ENCODE measurements around the gene YPEL5. TPM values are rescaled to one million over a fixed set of nuclear protein-coding genes. Genes with fewer than 3 reads are reported as not detected.
A peak's percentile ranks its signal among the peaks of the same experiment; 100 is the strongest.
"Not testable (repeated sequence)": the region's sequence is repeated elsewhere in the genome, so short reads cannot be mapped to it uniquely, and the experiment has no call there.

The YPEL5 gene
- total RNA-seq, 1 donor from 2014 or later = 107 TPM

GRCh38 chr2:30136764-30137444 lies 9.9 kb upstream of the YPEL5 start:
- DNase-seq (ENCODE audit: low read depth) = no peak

GRCh38 chr2:30139131-30139870 lies 7.5 kb upstream of the YPEL5 start:
- DNase-seq (ENCODE audit: low read depth) = no peak

GRCh38 chr2:30141136-30141535 lies 5.7 kb upstream of the YPEL5 start:
- no peak for DNase-seq (ENCODE audit: low read depth)

- no peak for DNase-seq (ENCODE audit: low read depth)
These were observed 2.5 kb upstream of the YPEL5 start for GRCh38 chr2:30144260-30144659.

GRCh38 chr2:30144951-30145350 lies 1.9 kb upstream of the YPEL5 start:
- DNase-seq (ENCODE audit: low read depth) = not testable (repeated sequence)

GRCh38 chr2:30145826-30146336 lies 926 bp upstream of the YPEL5 start:
- no peak for DNase-seq (ENCODE audit: low read depth)

GRCh38 chr2:30147196-30147714 lies 448 bp downstream of the YPEL5 start:
- DNase-seq (ENCODE audit: low read depth) = no peak

GRCh38 chr2:30147715-30148610 lies 1.2 kb downstream of the YPEL5 start:
- peak; percentile 75 for DNase-seq (ENCODE audit: low read depth)

- DNase-seq (ENCODE audit: low read depth) = no peak
These were observed 2.0 kb downstream of the YPEL5 start for GRCh38 chr2:30148850-30149249.

- peak; percentile 16 for DNase-seq (ENCODE audit: low read depth)
These were observed 2.7 kb downstream of the YPEL5 start for GRCh38 chr2:30149513-30149912.

- peak; percentile 18 for DNase-seq (ENCODE audit: low read depth)
These were observed 3.2 kb downstream of the YPEL5 start for GRCh38 chr2:30149976-30150375.

- peak; percentile 67 for DNase-seq (ENCODE audit: low read depth)
These were observed 4.0 kb downstream of the YPEL5 start for GRCh38 chr2:30150786-30151185.

GRCh38 chr2:30152385-30152784 lies 5.6 kb downstream of the YPEL5 start:
- DNase-seq (ENCODE audit: low read depth) = no peak

GRCh38 chr2:30155202-30155601 lies 8.4 kb downstream of the YPEL5 start:
- no peak for DNase-seq (ENCODE audit: low read depth)

GRCh38 chr2:30155889-30156658 lies 9.3 kb downstream of the YPEL5 start:
- no peak for DNase-seq (ENCODE audit: low read depth)

GRCh38 chr2:30157616-30158015 lies 10.8 kb downstream of the YPEL5 start:
- DNase-seq (ENCODE audit: low read depth) = no peak

GRCh38 chr2:30159766-30160165 lies 13.0 kb downstream of the YPEL5 start:
- DNase-seq (ENCODE audit: low read depth) = no peak

- peak; percentile 22 for DNase-seq (ENCODE audit: low read depth)
These were observed 15.3 kb downstream of the YPEL5 start for GRCh38 chr2:30161929-30162706.

- no peak for DNase-seq (ENCODE audit: low read depth)
These were observed 16.0 kb downstream of the YPEL5 start for GRCh38 chr2:30162806-30163205.
